Activated T-cell treated with anti-CD3 and anti-CD28 coated beads, Interleukin-2, amount 50 U/mL, for 72 hours (primary cell): ENCODE results near the gene COL5A3. TPM values are rescaled to one million over a fixed set of nuclear protein-coding genes. Genes with fewer than 3 reads are reported as not detected.
"Not testable (repeated sequence)": the region's sequence is repeated elsewhere in the genome, so short reads cannot be mapped to it uniquely, and the experiment has no call there.

Experiments used
- ATAC-seq, 2 donors: fragments of 150-1000 bp; cut with Tn5 transposase; replicated peaks in 1 of 2; 2 replicates each; pipeline ENCODE4 v1.10.0; 2021; ENCODE audit warnings: moderate library complexity in 2 of 2, mild to moderate bottlenecking in 1 of 2
- DNase-seq, 2 donors: peaks; one replicate each; pipeline ENCODE4 v3.0.0; 2021 to 2022; ENCODE audit warnings: mixed read lengths in 1 of 2
- H3K27ac Mint-ChIP-seq: one replicate; pipeline ENCODE4 v1.8.0; 2022; ENCODE audit warnings: mild to moderate bottlenecking, moderate library complexity, mixed read lengths
- H3K27me3 Mint-ChIP-seq: one replicate; pipeline ENCODE4 v1.8.0; 2022; ENCODE audit warnings: low read depth, mixed read lengths
- H3K36me3 Mint-ChIP-seq, 2 donors: one replicate each; pipeline ENCODE4 v1.8.0; 2022; ENCODE audit warnings: mixed read lengths in 2 of 2, mild to moderate bottlenecking in 1 of 2; ENCODE audit not compliant: insufficient read depth in 2 of 2
- H3K4me1 Mint-ChIP-seq: one replicate; pipeline ENCODE4 v1.8.0; 2022; ENCODE audit warnings: low read depth, mixed read lengths
- H3K4me3 Mint-ChIP-seq, 2 donors: one replicate each; pipeline ENCODE4 v1.8.0; 2022; ENCODE audit warnings: mild to moderate bottlenecking in 2 of 2, mixed read lengths in 2 of 2, moderate library complexity in 2 of 2
- H3K9me3 Mint-ChIP-seq, 2 donors: one replicate each; pipeline ENCODE4 v1.8.0; 2022; ENCODE audit warnings: mixed read lengths in 2 of 2
- total RNA-seq, 2 donors: library from RNA; stranded (reverse); gene quantifications; one replicate each; pipeline ENCODE4 v1.2.3, GENCODE V29; 2022

Gene COL5A3
- total RNA-seq, 2 donors from 2014 or later: 1.1 to 5.0 TPM

GRCh38 chr19:9936326-9937000 is 73.8 kb downstream of the COL5A3 start, which contains the start of gene OLFM2:
TSS of gene OLFM2 (minus strand) at chr19:9936515. CDS start at chr19:9936366, 149 bp downstream.
- H3K36me3 Mint-ChIP-seq: peaks cover 0 to 2% of the 10 kb centered on the region in 2 donors
- peaks cover 26% of the 10 kb centered on the region for H3K4me1 Mint-ChIP-seq
- H3K9me3 Mint-ChIP-seq: no peaks in the 10 kb centered on the region
- H3K27me3 Mint-ChIP-seq: peaks cover 73% of the 10 kb centered on the region
- DNase-seq (no peak), ATAC-seq (no peak)
- peak within 1 kb of the TSS; percentile 77 to 83 for H3K4me3 Mint-ChIP-seq
- H3K27ac Mint-ChIP-seq: no peak within 1 kb of the TSS

GRCh38 chr19:9935506-9936325 is 74.6 kb downstream of the COL5A3 start:
- no peaks in the 10 kb centered on the region for H3K9me3 Mint-ChIP-seq
- peak overlapping the region; percentile 68 to 83 for H3K4me3 Mint-ChIP-seq
- DNase-seq (no peak), ATAC-seq (no peak)
- peaks cover 0 to 2% of the 10 kb centered on the region in 2 donors for H3K36me3 Mint-ChIP-seq
- peaks cover 66% of the 10 kb centered on the region for H3K27me3 Mint-ChIP-seq
- H3K27ac Mint-ChIP-seq: no peak overlapping the region
- peaks cover 30% of the 10 kb centered on the region for H3K4me1 Mint-ChIP-seq

DNA sequence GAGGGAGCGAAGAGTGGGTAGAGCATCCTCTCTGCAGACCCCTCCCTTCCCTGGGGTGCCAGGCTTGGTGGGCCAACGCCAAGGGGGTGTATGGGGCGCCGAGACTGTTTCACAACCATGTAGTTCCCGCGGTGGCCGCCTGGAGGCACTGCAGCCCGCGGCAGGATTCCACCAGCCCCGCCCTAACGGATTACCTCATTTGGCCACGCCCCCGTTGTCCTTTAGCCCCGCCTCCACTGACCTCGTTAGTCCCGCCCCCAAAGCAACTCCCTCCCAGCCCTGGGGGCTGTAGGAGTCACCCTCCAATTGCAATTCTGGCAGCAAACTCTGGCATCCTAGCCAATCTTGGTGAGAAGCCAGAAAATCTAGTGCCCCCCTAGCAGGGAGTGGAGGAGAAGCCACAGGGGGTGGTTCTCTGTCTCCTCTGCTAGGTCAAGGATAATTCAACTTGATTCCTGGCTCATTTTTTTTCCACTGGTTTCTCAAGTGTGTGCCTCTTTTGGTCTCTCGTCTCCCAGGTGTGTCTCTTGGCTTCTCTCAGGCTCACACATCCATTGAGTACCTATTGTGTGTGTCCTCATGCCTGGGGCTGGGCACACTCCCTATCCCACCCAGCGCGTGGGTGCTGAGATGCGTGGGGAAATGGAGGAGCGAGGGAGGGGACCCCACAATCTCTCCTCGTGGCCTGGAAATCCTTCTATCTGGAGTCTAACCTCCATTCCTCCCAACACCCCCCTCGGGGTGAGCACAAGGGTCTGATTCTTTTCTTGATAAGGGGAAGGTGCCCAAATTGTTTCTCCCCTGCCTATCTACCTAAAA is 76.0 kb downstream of the COL5A3 start:
- Mint-ChIP-seq H3K4me1 (peaks cover 32% of the 10 kb centered on the region), H3K27ac (no peak overlapping the region), H3K36me3 (peaks cover 0 to 2% of the 10 kb centered on the region in 2 donors), H3K4me3 (peak overlapping the region in 1 of 2 donors; percentile 34), H3K27me3 (peaks cover 61% of the 10 kb centered on the region), H3K9me3 (no peaks in the 10 kb centered on the region)
- peak; percentile 88 to 91 for DNase-seq
- peak; percentile 81 to 83 for ATAC-seq

GRCh38 chr19:9932835-9933234 is 77.5 kb downstream of the COL5A3 start:
- DNase-seq: no peak
- Mint-ChIP-seq H3K27ac (no peak overlapping the region), H3K27me3 (peaks cover 51% of the 10 kb centered on the region), H3K4me3 (no peak overlapping the region), H3K36me3 (peaks cover 0 to 2% of the 10 kb centered on the region in 2 donors), H3K4me1 (peaks cover 32% of the 10 kb centered on the region), H3K9me3 (no peaks in the 10 kb centered on the region)
- ATAC-seq: no peak

DNA sequence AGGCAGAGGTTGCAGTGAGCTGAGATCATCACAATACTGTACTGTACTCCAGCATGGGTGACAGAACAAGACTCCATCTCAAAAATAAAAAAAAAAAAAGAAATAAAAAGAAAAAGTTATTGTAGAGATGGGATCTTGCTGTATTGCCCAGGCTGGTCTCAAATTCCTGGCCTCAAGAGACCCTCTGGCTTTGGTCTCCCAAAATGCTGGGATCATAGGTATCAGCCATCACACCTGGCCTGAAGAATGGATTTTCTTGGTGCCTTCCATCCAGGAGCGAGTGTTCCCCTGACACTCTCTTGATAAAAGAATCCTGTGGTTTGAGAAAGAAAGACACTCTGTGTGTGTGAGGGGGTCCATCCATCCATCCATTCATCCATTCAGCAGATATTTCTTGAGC is 78.7 kb downstream of the COL5A3 start:
- H3K27ac Mint-ChIP-seq: no peak overlapping the region

GRCh38 chr19:9923440-9923839 is 86.9 kb downstream of the COL5A3 start:
- Mint-ChIP-seq H3K9me3 (no peaks in the 10 kb centered on the region), H3K27ac (peak overlapping the region; percentile 19), H3K4me3 (no peak overlapping the region), H3K27me3 (peaks cover 16% of the 10 kb centered on the region), H3K4me1 (no peaks in the 10 kb centered on the region), H3K36me3 (no peaks in the 10 kb centered on the region)
- DNase-seq (no peak), ATAC-seq (no peak)

More for the DNA sequence above, 78.7 kb downstream of the COL5A3 start:
- Mint-ChIP-seq H3K9me3 (no peaks in the 10 kb centered on the region), H3K36me3 (peaks cover 0 to 2% of the 10 kb centered on the region in 2 donors), H3K4me1 (peaks cover 28% of the 10 kb centered on the region), H3K4me3 (no peak overlapping the region), H3K27me3 (peaks cover 45% of the 10 kb centered on the region)
- DNase-seq (no peak), ATAC-seq (no peak)

DNA sequence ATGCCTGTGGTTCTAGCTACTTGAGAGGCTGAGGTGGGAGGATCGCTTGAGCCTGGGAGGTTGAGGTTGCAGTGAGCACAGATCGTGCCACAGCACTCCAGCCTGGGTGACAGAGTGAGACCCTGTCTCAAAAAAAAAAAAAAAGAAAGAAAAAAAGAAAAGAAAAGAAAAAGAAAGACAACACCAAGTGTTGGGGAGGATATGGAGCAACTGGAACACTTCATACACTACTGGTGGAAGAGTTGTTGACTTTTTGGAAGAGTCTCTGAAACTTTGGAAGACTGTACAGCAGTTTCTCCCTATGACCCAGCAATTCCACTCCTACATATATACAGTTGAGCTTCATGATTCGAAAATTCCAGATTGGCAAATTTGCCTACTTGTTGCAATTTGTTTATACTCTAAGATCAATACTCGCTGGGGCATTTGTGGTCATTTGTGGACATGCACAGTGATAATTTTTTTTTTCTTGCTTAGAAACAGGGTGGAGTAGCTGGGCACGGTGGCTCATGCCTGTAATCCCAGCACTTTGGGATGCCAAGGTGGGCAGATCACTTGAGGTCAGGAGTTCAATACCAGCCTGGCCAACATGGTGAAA is 87.4 kb downstream of the COL5A3 start:
- H3K9me3 Mint-ChIP-seq, H3K27ac Mint-ChIP-seq, H3K36me3 Mint-ChIP-seq, ATAC-seq, DNase-seq, H3K4me1 Mint-ChIP-seq, H3K4me3 Mint-ChIP-seq: not testable (repeated sequence)
- peaks cover 21% of the 10 kb centered on the region for H3K27me3 Mint-ChIP-seq

GRCh38 chr19:9917321-9917720 is 93.0 kb downstream of the COL5A3 start:
- no peak for ATAC-seq
- Mint-ChIP-seq H3K27ac (no peak overlapping the region), H3K36me3 (peaks cover 0 to 2% of the 10 kb centered on the region in 2 donors), H3K4me1 (peaks cover 7% of the 10 kb centered on the region), H3K4me3 (no peak overlapping the region), H3K9me3 (no peaks in the 10 kb centered on the region), H3K27me3 (peaks cover 43% of the 10 kb centered on the region)
- DNase-seq: no peak

GRCh38 chr19:9916719-9917118 is 93.6 kb downstream of the COL5A3 start:
- H3K27ac Mint-ChIP-seq: no peak overlapping the region
- peaks cover 43% of the 10 kb centered on the region for H3K27me3 Mint-ChIP-seq
- no peak overlapping the region for H3K4me3 Mint-ChIP-seq
- ATAC-seq (no peak), DNase-seq (no peak)
- peaks cover 0 to 2% of the 10 kb centered on the region in 2 donors for H3K36me3 Mint-ChIP-seq
- H3K9me3 Mint-ChIP-seq: no peaks in the 10 kb centered on the region
- H3K4me1 Mint-ChIP-seq: peaks cover 7% of the 10 kb centered on the region

- ATAC-seq (peak; percentile 95 to 97), DNase-seq (peak; percentile 88)
- Mint-ChIP-seq H3K36me3 (peaks cover 0 to 2% of the 10 kb centered on the region in 2 donors), H3K27me3 (peaks cover 43% of the 10 kb centered on the region), H3K27ac (no peak overlapping the region), H3K4me1 (peaks cover 7% of the 10 kb centered on the region), H3K9me3 (no peaks in the 10 kb centered on the region), H3K4me3 (peak overlapping the region; percentile 64 to 75)
Observed at GRCh38 chr19:9914315-9915207, 95.7 kb downstream of the COL5A3 start.

GRCh38 chr19:9914001-9914314 is 96.3 kb downstream of the COL5A3 start:
- Mint-ChIP-seq H3K27ac (no peak overlapping the region), H3K4me1 (peaks cover 7% of the 10 kb centered on the region), H3K27me3 (peaks cover 38% of the 10 kb centered on the region), H3K36me3 (peaks cover 0 to 2% of the 10 kb centered on the region in 2 donors), H3K9me3 (no peaks in the 10 kb centered on the region), H3K4me3 (peak overlapping the region; percentile 64 to 75)
- ATAC-seq: no peak
- DNase-seq: no peak
